Left lung (tissue), 10 donors: Measurements from ENCODE around the gene RNF217. TPM values are rescaled to one million over a fixed set of nuclear protein-coding genes. Genes with fewer than 3 reads are reported as not detected.

ENCODE experiments used
- ATAC-seq: fragments of 200-7000 bp; cut with Tn5 transposase; one replicate; pipeline ENCODE4 v1.9.1; 2020; ENCODE audit warnings: moderate library complexity
- DNase-seq, 4 donors: peaks; one replicate each; pipeline ENCODE4 v3.0.0-alpha.2; 2013 to 2020
- H3K27ac ChIP-seq, 2 donors: fragments of 200-600 bp; sonication (generic) in 1 of 2; one replicate each; pipeline versions ENCODE4 v1.5.0 to v1.8.0; 2020 to 2021
- H3K27me3 ChIP-seq, 2 donors: fragments of 200-600 bp; sonication (generic) in 1 of 2; one replicate each; pipeline versions ENCODE4 v1.5.0 to v1.8.0; 2020 to 2021
- H3K36me3 ChIP-seq, 2 donors: fragments of 200-600 bp; sonication (generic) in 1 of 2; one replicate each; pipeline versions ENCODE4 v1.5.0 to v1.8.0; 2020 to 2021
- H3K4me1 ChIP-seq, 2 donors: fragments of 200-600 bp; one replicate each; pipeline ENCODE4 v1.8.0; 2021
- H3K4me3 ChIP-seq, 2 donors: fragments of 200-600 bp; sonication (generic) in 1 of 2; one replicate each; pipeline versions ENCODE4 v1.5.0 to v1.8.0; 2020 to 2021; ENCODE audit warnings: mild to moderate bottlenecking in 1 of 2
- H3K9me3 ChIP-seq, 2 donors: fragments of 200-600 bp; sonication (generic) in 1 of 2; one replicate each; pipeline versions ENCODE4 v1.5.0 to v1.8.0; 2020 to 2021
- intact Hi-C, 2 donors: fragments of 100-400 bp; cut with DNase I; formaldehyde crosslinking; loops; one replicate each; pipeline versions ENCODE4 v1.11.2 to v1.14.2; 2022
- polyA plus RNA-seq, 6 donors: library from polyadenylated mRNA; unstranded; fragments of 120-200 nt; gene quantifications; one replicate each; pipeline ENCODE4 v1.2.1, GENCODE V29; 2013; ENCODE audit not compliant: insufficient read length in 6 of 6
- total RNA-seq, 2 donors: library from RNA; stranded (reverse); fragmentation: NEBNext Ultra II Directional; extraction: Animal tissue kit (Norgen Biotek cat#: 25700); gene quantifications; one replicate each; pipeline ENCODE4 v1.2.1, GENCODE V29; 2021
- TF ChIP-seq, protein P1 (sequence below), 2 donors: fragments of 200-600 bp; sonication (generic) in 1 of 2; IDR thresholded peaks; one replicate each; pipeline versions ENCODE4 v1.5.0 to v1.8.0; 2021; ENCODE audit warnings: antibody characterized with exemption in 2 of 2
- donor health status: DM: no; HTN: yes; CAD: no.
- donor health status: DM: no; HTN: no; CAD: no.

Gene RNF217
- total and polyA plus RNA-seq, 8 donors, result 17.2 to 31.4 (median 23.1) TPM

DNA sequence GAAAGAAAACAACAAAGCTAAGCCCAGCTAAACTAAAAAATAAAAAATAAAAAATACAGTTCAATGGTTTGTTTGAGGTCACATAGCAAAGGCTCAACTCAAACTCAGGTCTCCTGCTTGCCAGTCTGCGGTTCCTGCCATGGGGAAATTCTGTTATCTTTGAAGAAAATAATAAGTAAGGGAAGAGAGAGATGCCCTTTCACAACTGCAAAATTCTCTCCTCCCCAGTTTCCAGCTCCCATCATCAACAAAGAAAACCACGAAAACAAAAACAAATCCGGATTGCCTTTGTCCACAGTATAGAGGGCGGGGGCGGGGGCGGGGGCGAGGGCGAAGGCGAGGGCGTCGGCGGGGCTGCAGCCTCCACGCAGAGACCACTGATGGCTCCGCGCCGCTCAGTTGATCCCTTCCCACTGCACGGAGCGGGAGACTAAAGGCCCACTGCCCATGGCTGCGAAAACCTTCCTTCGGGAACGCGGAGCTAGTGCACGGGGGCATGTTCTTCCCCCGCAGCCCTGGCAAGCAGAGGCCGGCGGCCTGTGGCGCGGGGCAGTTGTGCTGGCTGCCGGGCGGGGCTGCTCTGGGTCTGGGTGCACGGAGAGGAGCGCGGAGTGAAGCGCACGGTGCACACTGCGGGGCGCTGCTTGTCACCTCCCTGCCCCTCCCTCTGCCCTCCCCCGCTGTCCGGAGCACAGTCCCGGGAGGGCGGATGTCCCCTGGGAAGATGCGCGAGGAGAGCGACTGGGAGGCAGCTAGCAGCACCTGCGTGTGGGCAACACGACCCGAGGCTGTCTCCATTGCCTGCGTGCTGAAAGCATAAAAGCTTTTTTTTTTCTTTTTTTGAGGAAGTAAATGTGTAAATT lies 137.2 kb downstream of the RNF217 start:
- Histone ChIP-seq H3K4me3 (peak overlapping the region; percentile 29 to 44), H3K4me1 (peaks cover 0 to 8% of the 10 kb centered on the region in 2 donors), H3K9me3 (no peaks in the 10 kb centered on the region), H3K27ac (no peak overlapping the region), H3K36me3 (peaks cover 0 to 4% of the 10 kb centered on the region in 2 donors), H3K27me3 (peaks cover 0 to 5% of the 10 kb centered on the region in 2 donors)
- DNase-seq (peak; percentile 36 to 91 (median 56)), ATAC-seq (peak; percentile 96)
- TF ChIP-seq, protein P1, sequence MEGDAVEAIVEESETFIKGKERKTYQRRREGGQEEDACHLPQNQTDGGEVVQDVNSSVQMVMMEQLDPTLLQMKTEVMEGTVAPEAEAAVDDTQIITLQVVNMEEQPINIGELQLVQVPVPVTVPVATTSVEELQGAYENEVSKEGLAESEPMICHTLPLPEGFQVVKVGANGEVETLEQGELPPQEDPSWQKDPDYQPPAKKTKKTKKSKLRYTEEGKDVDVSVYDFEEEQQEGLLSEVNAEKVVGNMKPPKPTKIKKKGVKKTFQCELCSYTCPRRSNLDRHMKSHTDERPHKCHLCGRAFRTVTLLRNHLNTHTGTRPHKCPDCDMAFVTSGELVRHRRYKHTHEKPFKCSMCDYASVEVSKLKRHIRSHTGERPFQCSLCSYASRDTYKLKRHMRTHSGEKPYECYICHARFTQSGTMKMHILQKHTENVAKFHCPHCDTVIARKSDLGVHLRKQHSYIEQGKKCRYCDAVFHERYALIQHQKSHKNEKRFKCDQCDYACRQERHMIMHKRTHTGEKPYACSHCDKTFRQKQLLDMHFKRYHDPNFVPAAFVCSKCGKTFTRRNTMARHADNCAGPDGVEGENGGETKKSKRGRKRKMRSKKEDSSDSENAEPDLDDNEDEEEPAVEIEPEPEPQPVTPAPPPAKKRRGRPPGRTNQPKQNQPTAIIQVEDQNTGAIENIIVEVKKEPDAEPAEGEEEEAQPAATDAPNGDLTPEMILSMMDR (IDR thresholded peaks at IDR 0.05), result no peak
- intact Hi-C loops, result loop anchor here in 1 of 2 donors (10.0 kb wide), 1 partner anchor 135 kb away; the partner anchor contains the start of gene RNF217

DNA sequence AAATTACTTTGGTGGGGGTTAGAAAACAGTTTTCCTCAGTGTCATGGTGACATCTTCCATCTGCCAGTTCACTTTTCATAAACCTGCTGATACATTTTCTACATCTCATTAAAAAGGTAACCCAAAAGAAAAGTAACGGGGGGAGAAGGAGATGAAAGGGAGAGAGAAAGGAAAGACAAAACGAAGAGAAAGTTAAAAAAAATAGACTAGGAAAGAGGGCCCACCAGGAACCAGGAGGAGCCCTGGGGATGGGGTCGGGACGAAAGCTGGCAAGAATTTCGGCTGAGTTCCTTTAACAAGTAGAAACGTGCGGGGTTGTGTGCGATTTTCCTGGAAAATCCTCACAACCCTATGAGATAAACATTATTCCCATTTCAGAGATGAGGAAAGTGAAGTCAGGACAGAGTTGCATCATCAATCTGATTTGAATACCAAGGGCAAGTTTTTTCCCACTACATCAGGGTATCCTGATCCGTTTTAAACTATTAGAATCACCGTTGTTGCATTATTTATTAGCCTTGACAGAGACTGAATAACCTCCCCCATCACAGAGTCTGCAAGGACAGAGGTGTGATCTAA lies 137.9 kb downstream of the RNF217 start:
- H3K27ac ChIP-seq, result no peak overlapping the region
- DNase-seq (no peak), ATAC-seq (no peak)
- no peaks in the 10 kb centered on the region for H3K9me3 ChIP-seq
- TF ChIP-seq, protein P1 (IDR thresholded peaks at IDR 0.05), result no peak
- H3K36me3 ChIP-seq, result peaks cover 0 to 4% of the 10 kb centered on the region in 2 donors
- H3K4me3 ChIP-seq, result peak overlapping the region; percentile 29 to 44
- intact Hi-C loops, result no loop called here
- H3K27me3 ChIP-seq, result peaks cover 0 to 5% of the 10 kb centered on the region in 2 donors
- peaks cover 0 to 8% of the 10 kb centered on the region in 2 donors for H3K4me1 ChIP-seq

DNA sequence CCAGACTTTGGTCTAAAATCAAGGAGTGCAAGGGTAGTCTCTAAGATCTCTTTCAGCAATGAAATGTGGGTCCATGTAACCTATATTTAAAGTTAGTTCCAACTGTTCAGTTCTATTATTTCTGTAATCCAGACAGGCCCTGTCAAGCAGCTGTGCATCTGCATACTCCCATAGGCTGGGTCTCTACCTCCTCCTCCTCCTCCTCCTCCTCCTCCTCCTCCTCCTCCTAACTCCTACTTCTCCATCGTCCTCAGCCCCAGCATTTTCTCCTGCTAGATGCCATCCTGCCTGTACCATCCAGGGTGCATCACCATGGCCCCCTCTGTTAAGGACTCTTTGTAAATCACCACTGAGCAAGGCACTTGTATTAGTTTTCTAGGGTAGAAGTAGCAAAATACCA lies 138.9 kb downstream of the RNF217 start:
- intact Hi-C loops, result no loop called here

DNA sequence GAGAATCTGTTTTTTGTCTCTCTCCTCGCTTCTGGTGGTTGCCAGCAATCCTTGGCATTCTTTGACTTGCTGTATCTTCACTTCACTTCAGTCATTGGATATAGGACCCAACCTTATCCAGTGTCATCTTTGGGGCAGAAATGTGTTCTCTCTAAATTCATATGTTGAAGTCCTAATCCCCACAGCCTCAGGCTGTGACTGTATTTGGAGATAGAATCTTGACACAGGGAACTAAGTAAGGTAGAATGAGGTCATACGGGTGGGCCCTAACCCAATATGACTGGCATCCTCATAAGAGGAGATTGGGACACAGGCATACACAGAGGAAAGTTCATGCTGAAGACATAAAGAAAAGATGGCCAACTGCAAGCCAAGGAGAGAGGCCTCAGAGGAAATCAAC lies 139.4 kb downstream of the RNF217 start:
- H3K4me1 ChIP-seq, result peaks cover 0 to 8% of the 10 kb centered on the region in 2 donors
- H3K36me3 ChIP-seq, result peaks cover 0 to 4% of the 10 kb centered on the region in 2 donors
- H3K27ac ChIP-seq, result no peak overlapping the region
- no peaks in the 10 kb centered on the region for H3K9me3 ChIP-seq
- H3K27me3 ChIP-seq, result peaks cover 0 to 5% of the 10 kb centered on the region in 2 donors
- intact Hi-C loops, result no loop called here
- H3K4me3 ChIP-seq, result no peak overlapping the region
- ATAC-seq, result no peak
- no peak for DNase-seq
- TF ChIP-seq, protein P1 (IDR thresholded peaks at IDR 0.05), result no peak

More for the DNA sequence above, 138.9 kb downstream of the RNF217 start:
- ATAC-seq, result no peak
- Histone ChIP-seq H3K27ac (no peak overlapping the region), H3K27me3 (peaks cover 0 to 5% of the 10 kb centered on the region in 2 donors), H3K36me3 (peaks cover 0 to 4% of the 10 kb centered on the region in 2 donors), H3K9me3 (no peaks in the 10 kb centered on the region), H3K4me3 (no peak overlapping the region), H3K4me1 (peaks cover 0 to 8% of the 10 kb centered on the region in 2 donors)
- TF ChIP-seq, protein P1 (IDR thresholded peaks at IDR 0.05), result no peak
- DNase-seq, result no peak

DNA sequence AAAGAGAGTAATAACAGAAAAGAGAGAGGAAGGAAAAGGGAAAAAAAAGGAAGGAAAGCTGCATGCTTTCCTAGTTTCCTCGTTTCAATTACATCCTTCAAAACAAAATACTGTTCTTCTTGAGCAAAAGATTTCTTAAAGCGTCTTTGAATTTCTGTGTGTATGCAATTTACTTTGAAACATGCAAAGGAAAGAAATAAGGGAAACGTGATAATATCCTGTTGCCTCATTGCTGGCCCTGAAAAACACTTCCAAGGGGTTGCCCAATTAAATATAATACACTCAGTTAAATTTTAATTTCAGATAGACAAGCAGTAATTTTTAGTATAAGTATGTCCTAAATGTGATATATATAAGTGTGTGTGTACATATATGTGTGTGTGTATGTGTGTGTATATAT lies 140.2 kb downstream of the RNF217 start:
- H3K9me3 ChIP-seq, result no peaks in the 10 kb centered on the region
- ATAC-seq, result no peak
- peaks cover 0 to 4% of the 10 kb centered on the region in 2 donors for H3K36me3 ChIP-seq
- DNase-seq, result no peak
- peaks cover 0 to 8% of the 10 kb centered on the region in 2 donors for H3K4me1 ChIP-seq
- TF ChIP-seq, protein P1 (IDR thresholded peaks at IDR 0.05), result no peak
- intact Hi-C loops, result no loop called here
- no peak overlapping the region for H3K27ac ChIP-seq
- peaks cover 0 to 5% of the 10 kb centered on the region in 2 donors for H3K27me3 ChIP-seq
- no peak overlapping the region for H3K4me3 ChIP-seq
